ENCODE results near the gene GATA2. TPM values are rescaled to one million over a fixed set of nuclear protein-coding genes. Genes with fewer than 3 reads are reported as not detected.

The GATA2 gene
- total and polyA plus RNA-seq, 9 donors = 2.1 to 4.5 (median 3.0) TPM

- peaks cover 18% of the 10 kb centered on the region for H3K27me3 ChIP-seq (ENCODE audit: control insufficient read depth, insufficient read depth, low read length)
- DNase-seq = no peak
- 69% methylated on average over 4 of the region's 6 CpGs for WGBS (ENCODE audit: insufficient coverage)
Measured at GRCh38 chr3:128448491-128448890, 44.5 kb downstream of the GATA2 start.

GRCh38 chr3:128447561-128448013 lies 45.4 kb downstream of the GATA2 start:
- H3K9me3 ChIP-seq (replicated peaks; ENCODE audit: control insufficient read depth, low read depth, low read length) = no peaks in the 10 kb centered on the region
- H3K4me3 ChIP-seq (ENCODE audit: low read length) = no peak overlapping the region
- 94% methylated on average over 3 of the region's 3 CpGs for WGBS (ENCODE audit: insufficient coverage)
- H3K27me3 ChIP-seq (ENCODE audit: control insufficient read depth, insufficient read depth, low read length) = peaks cover 16% of the 10 kb centered on the region
- no peak overlapping the region for H3K27ac ChIP-seq (ENCODE audit: low read length)
- H3K4me1 ChIP-seq (ENCODE audit: control insufficient read depth, insufficient read depth, low read length) = no peaks in the 10 kb centered on the region
- DNase-seq = no peak
- no peaks in the 10 kb centered on the region for H3K36me3 ChIP-seq (ENCODE audit: control insufficient read depth, insufficient read depth, low read length)

More at GRCh38 chr3:128448491-128448890, 44.5 kb downstream of the GATA2 start:
- H3K9me3 ChIP-seq (replicated peaks; ENCODE audit: control insufficient read depth, low read depth, low read length) = no peaks in the 10 kb centered on the region
- H3K4me3 ChIP-seq (ENCODE audit: low read length) = no peak overlapping the region
- H3K27ac ChIP-seq (ENCODE audit: low read length) = no peak overlapping the region
- H3K36me3 ChIP-seq (ENCODE audit: control insufficient read depth, insufficient read depth, low read length) = no peaks in the 10 kb centered on the region
- no peaks in the 10 kb centered on the region for H3K4me1 ChIP-seq (ENCODE audit: control insufficient read depth, insufficient read depth, low read length)

GRCh38 chr3:128446821-128447220 lies 46.2 kb downstream of the GATA2 start:
- Histone ChIP-seq H3K4me3 (ENCODE audit: low read length) (no peak overlapping the region), H3K27me3 (ENCODE audit: control insufficient read depth, insufficient read depth, low read length) (peaks cover 16% of the 10 kb centered on the region), H3K27ac (ENCODE audit: low read length) (no peak overlapping the region), H3K4me1 (ENCODE audit: control insufficient read depth, insufficient read depth, low read length) (no peaks in the 10 kb centered on the region), H3K36me3 (ENCODE audit: control insufficient read depth, insufficient read depth, low read length) (no peaks in the 10 kb centered on the region), H3K9me3 (replicated peaks; ENCODE audit: control insufficient read depth, low read depth, low read length) (no peaks in the 10 kb centered on the region)
- 100% methylated on average over 1 of the region's 1 CpG for WGBS (ENCODE audit: insufficient coverage)
- no peak for DNase-seq

GRCh38 chr3:128445357-128445756 lies 47.6 kb downstream of the GATA2 start:
- Histone ChIP-seq H3K27ac (ENCODE audit: low read length) (no peak overlapping the region), H3K27me3 (ENCODE audit: control insufficient read depth, insufficient read depth, low read length) (peaks cover 16% of the 10 kb centered on the region), H3K9me3 (replicated peaks; ENCODE audit: control insufficient read depth, low read depth, low read length) (no peaks in the 10 kb centered on the region), H3K4me3 (ENCODE audit: low read length) (no peak overlapping the region), H3K4me1 (ENCODE audit: control insufficient read depth, insufficient read depth, low read length) (no peaks in the 10 kb centered on the region), H3K36me3 (ENCODE audit: control insufficient read depth, insufficient read depth, low read length) (no peaks in the 10 kb centered on the region)
- WGBS (ENCODE audit: insufficient coverage) = 100% methylated on average over 1 of the region's 1 CpG
- DNase-seq = no peak

GRCh38 chr3:128443771-128444170 lies 49.2 kb downstream of the GATA2 start:
- Histone ChIP-seq H3K36me3 (ENCODE audit: control insufficient read depth, insufficient read depth, low read length) (no peaks in the 10 kb centered on the region), H3K4me1 (ENCODE audit: control insufficient read depth, insufficient read depth, low read length) (no peaks in the 10 kb centered on the region), H3K4me3 (ENCODE audit: low read length) (no peak overlapping the region), H3K27me3 (ENCODE audit: control insufficient read depth, insufficient read depth, low read length) (peaks cover 14% of the 10 kb centered on the region), H3K27ac (ENCODE audit: low read length) (no peak overlapping the region), H3K9me3 (replicated peaks; ENCODE audit: control insufficient read depth, low read depth, low read length) (no peaks in the 10 kb centered on the region)
- DNase-seq = no peak
- WGBS (ENCODE audit: insufficient coverage) = 74% methylated on average over 2 of the region's 3 CpGs

- Histone ChIP-seq H3K27ac (ENCODE audit: low read length) (no peak overlapping the region), H3K9me3 (replicated peaks; ENCODE audit: control insufficient read depth, low read depth, low read length) (no peaks in the 10 kb centered on the region), H3K4me3 (ENCODE audit: low read length) (no peak overlapping the region), H3K4me1 (ENCODE audit: control insufficient read depth, insufficient read depth, low read length) (no peaks in the 10 kb centered on the region), H3K36me3 (ENCODE audit: control insufficient read depth, insufficient read depth, low read length) (no peaks in the 10 kb centered on the region), H3K27me3 (ENCODE audit: control insufficient read depth, insufficient read depth, low read length) (peaks cover 14% of the 10 kb centered on the region)
- WGBS (ENCODE audit: insufficient coverage) = 76% methylated on average over 4 of the region's 6 CpGs
- DNase-seq = no peak
Measured at GRCh38 chr3:128442949-128443348, 50.1 kb downstream of the GATA2 start.

- Histone ChIP-seq H3K27ac (ENCODE audit: low read length) (no peak overlapping the region), H3K9me3 (replicated peaks; ENCODE audit: control insufficient read depth, low read depth, low read length) (no peaks in the 10 kb centered on the region), H3K4me1 (ENCODE audit: control insufficient read depth, insufficient read depth, low read length) (no peaks in the 10 kb centered on the region), H3K36me3 (ENCODE audit: control insufficient read depth, insufficient read depth, low read length) (no peaks in the 10 kb centered on the region), H3K27me3 (ENCODE audit: control insufficient read depth, insufficient read depth, low read length) (peaks cover 16% of the 10 kb centered on the region), H3K4me3 (ENCODE audit: low read length) (no peak overlapping the region)
- WGBS (ENCODE audit: insufficient coverage) = 78% methylated on average over 7 of the region's 7 CpGs
- no peak for DNase-seq
Measured at GRCh38 chr3:128442070-128442469, 50.9 kb downstream of the GATA2 start.

GRCh38 chr3:128439226-128439625 lies 53.8 kb downstream of the GATA2 start:
- 54% methylated on average over 2 of the region's 3 CpGs for WGBS (ENCODE audit: insufficient coverage)
- Histone ChIP-seq H3K4me1 (ENCODE audit: control insufficient read depth, insufficient read depth, low read length) (no peaks in the 10 kb centered on the region), H3K9me3 (replicated peaks; ENCODE audit: control insufficient read depth, low read depth, low read length) (no peaks in the 10 kb centered on the region), H3K27ac (ENCODE audit: low read length) (no peak overlapping the region), H3K27me3 (ENCODE audit: control insufficient read depth, insufficient read depth, low read length) (peaks cover 31% of the 10 kb centered on the region), H3K36me3 (ENCODE audit: control insufficient read depth, insufficient read depth, low read length) (no peaks in the 10 kb centered on the region), H3K4me3 (ENCODE audit: low read length) (no peak overlapping the region)
- DNase-seq = no peak

- H3K36me3 ChIP-seq (ENCODE audit: control insufficient read depth, insufficient read depth, low read length) = no peaks in the 10 kb centered on the region
- H3K4me1 ChIP-seq (ENCODE audit: control insufficient read depth, insufficient read depth, low read length) = no peaks in the 10 kb centered on the region
- peaks cover 31% of the 10 kb centered on the region for H3K27me3 ChIP-seq (ENCODE audit: control insufficient read depth, insufficient read depth, low read length)
- no peak for DNase-seq
- no peaks in the 10 kb centered on the region for H3K9me3 ChIP-seq (replicated peaks; ENCODE audit: control insufficient read depth, low read depth, low read length)
- no peak overlapping the region for H3K4me3 ChIP-seq (ENCODE audit: low read length)
- H3K27ac ChIP-seq (ENCODE audit: low read length) = no peak overlapping the region
- WGBS (ENCODE audit: insufficient coverage) = 52% methylated on average over 5 of the region's 6 CpGs
Measured at GRCh38 chr3:128438488-128439072, 54.4 kb downstream of the GATA2 start.

GRCh38 chr3:128436214-128436613 lies 56.8 kb downstream of the GATA2 start:
- Histone ChIP-seq H3K4me3 (ENCODE audit: low read length) (no peak overlapping the region), H3K36me3 (ENCODE audit: control insufficient read depth, insufficient read depth, low read length) (no peaks in the 10 kb centered on the region), H3K9me3 (replicated peaks; ENCODE audit: control insufficient read depth, low read depth, low read length) (no peaks in the 10 kb centered on the region), H3K27me3 (ENCODE audit: control insufficient read depth, insufficient read depth, low read length) (peaks cover 52% of the 10 kb centered on the region), H3K4me1 (ENCODE audit: control insufficient read depth, insufficient read depth, low read length) (peaks cover 13% of the 10 kb centered on the region), H3K27ac (ENCODE audit: low read length) (no peak overlapping the region)
- no peak for DNase-seq
- WGBS (ENCODE audit: insufficient coverage) = 66% methylated on average over 2 of the region's 3 CpGs

GRCh38 chr3:128435561-128435960 lies 57.4 kb downstream of the GATA2 start:
- no peak overlapping the region for H3K27ac ChIP-seq (ENCODE audit: low read length)

More at GRCh38 chr3:128435561-128435960, 57.4 kb downstream of the GATA2 start:
- 77% methylated on average over 5 of the region's 5 CpGs for whole genome bisulfite sequencing (ENCODE audit: insufficient coverage)
- no peak overlapping the region for H3K4me3 ChIP-seq (ENCODE audit: low read length)
- no peak for DNase-seq
- no peaks in the 10 kb centered on the region for H3K36me3 ChIP-seq (ENCODE audit: control insufficient read depth, insufficient read depth, low read length)
- peaks cover 13% of the 10 kb centered on the region for H3K4me1 ChIP-seq (ENCODE audit: control insufficient read depth, insufficient read depth, low read length)
- no peaks in the 10 kb centered on the region for H3K9me3 ChIP-seq (replicated peaks; ENCODE audit: control insufficient read depth, low read depth, low read length)
- H3K27me3 ChIP-seq (ENCODE audit: control insufficient read depth, insufficient read depth, low read length) = peaks cover 57% of the 10 kb centered on the region

Measured in muscle of leg (tissue), 11 donors.